HL-60 (cell line): ENCODE measurements around the gene PCNX4.

Experiments
- POLR2AphosphoS5 ChIP-seq: IDR thresholded peaks from 2 replicates; pipeline ENCODE4 v1.6.1; 2012; ENCODE audit warnings: low read depth
- TF ChIP-seq, protein P1 (sequence below): IDR thresholded peaks from one replicate; pipeline ENCODE4 v1.5.1; 2011; ENCODE audit warnings: low read length, control low read depth, inconsistent platforms; ENCODE audit not compliant: insufficient read depth
- TF ChIP-seq, protein P2 (sequence below): IDR thresholded peaks from 2 replicates; pipeline ENCODE4 v1.6.1; 2012; ENCODE audit warnings: low read depth; ENCODE audit not compliant: insufficient replicate concordance

DNA sequence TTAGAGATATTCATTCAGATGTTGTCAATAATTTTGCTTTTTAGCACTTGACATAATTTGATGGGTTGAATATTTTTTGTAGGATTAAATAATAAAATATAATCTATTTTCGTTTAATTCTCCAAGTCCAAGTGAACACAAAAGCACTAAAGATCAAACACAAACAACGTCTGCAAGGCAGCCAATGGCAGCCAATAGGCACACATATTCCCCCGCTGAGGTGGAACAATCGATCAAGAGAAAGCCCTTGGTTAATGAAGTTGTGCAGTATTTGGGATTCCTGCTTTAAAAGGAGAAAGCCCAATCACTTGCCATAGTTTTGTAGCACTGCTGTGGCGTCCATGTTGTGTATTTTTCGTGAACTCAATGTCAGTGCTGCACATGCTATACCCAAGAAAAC lies 72.0 kb downstream of the PCNX4 start:
- TF ChIP-seq POLR2AphosphoS5 = no peak
- TF ChIP-seq, protein P1, sequence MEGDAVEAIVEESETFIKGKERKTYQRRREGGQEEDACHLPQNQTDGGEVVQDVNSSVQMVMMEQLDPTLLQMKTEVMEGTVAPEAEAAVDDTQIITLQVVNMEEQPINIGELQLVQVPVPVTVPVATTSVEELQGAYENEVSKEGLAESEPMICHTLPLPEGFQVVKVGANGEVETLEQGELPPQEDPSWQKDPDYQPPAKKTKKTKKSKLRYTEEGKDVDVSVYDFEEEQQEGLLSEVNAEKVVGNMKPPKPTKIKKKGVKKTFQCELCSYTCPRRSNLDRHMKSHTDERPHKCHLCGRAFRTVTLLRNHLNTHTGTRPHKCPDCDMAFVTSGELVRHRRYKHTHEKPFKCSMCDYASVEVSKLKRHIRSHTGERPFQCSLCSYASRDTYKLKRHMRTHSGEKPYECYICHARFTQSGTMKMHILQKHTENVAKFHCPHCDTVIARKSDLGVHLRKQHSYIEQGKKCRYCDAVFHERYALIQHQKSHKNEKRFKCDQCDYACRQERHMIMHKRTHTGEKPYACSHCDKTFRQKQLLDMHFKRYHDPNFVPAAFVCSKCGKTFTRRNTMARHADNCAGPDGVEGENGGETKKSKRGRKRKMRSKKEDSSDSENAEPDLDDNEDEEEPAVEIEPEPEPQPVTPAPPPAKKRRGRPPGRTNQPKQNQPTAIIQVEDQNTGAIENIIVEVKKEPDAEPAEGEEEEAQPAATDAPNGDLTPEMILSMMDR = no peak
- TF ChIP-seq, protein P2, sequence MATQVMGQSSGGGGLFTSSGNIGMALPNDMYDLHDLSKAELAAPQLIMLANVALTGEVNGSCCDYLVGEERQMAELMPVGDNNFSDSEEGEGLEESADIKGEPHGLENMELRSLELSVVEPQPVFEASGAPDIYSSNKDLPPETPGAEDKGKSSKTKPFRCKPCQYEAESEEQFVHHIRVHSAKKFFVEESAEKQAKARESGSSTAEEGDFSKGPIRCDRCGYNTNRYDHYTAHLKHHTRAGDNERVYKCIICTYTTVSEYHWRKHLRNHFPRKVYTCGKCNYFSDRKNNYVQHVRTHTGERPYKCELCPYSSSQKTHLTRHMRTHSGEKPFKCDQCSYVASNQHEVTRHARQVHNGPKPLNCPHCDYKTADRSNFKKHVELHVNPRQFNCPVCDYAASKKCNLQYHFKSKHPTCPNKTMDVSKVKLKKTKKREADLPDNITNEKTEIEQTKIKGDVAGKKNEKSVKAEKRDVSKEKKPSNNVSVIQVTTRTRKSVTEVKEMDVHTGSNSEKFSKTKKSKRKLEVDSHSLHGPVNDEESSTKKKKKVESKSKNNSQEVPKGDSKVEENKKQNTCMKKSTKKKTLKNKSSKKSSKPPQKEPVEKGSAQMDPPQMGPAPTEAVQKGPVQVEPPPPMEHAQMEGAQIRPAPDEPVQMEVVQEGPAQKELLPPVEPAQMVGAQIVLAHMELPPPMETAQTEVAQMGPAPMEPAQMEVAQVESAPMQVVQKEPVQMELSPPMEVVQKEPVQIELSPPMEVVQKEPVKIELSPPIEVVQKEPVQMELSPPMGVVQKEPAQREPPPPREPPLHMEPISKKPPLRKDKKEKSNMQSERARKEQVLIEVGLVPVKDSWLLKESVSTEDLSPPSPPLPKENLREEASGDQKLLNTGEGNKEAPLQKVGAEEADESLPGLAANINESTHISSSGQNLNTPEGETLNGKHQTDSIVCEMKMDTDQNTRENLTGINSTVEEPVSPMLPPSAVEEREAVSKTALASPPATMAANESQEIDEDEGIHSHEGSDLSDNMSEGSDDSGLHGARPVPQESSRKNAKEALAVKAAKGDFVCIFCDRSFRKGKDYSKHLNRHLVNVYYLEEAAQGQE = no peak
